Left ventricle myocardium inferior (tissue), 1 donor: ENCODE results near the gene SDC3. TPM values are rescaled to one million over a fixed set of nuclear protein-coding genes. Genes with fewer than 3 reads are reported as not detected.
"Not testable (repeated sequence)": the region's sequence is repeated elsewhere in the genome, so short reads cannot be mapped to it uniquely, and the experiment has no call there.

Source experiments
- DNase-seq: peaks from one replicate; pipeline ENCODE4 v3.0.0-alpha.2; 2020
- H3K27ac ChIP-seq: fragments of 200-600 bp; replicated peaks from 2 replicates; pipeline ENCODE4 v1.8.0; 2021
- H3K27me3 ChIP-seq: fragments of 200-600 bp; 2 replicates; pipeline ENCODE4 v1.8.0; 2021; ENCODE audit warnings: low read depth
- H3K36me3 ChIP-seq: fragments of 200-600 bp; 2 replicates; pipeline ENCODE4 v1.8.0; 2021
- H3K4me1 ChIP-seq: fragments of 200-600 bp; 2 replicates; pipeline ENCODE4 v1.8.0; 2021
- H3K4me3 ChIP-seq: fragments of 200-600 bp; 2 replicates; pipeline ENCODE4 v1.8.0; 2021; ENCODE audit warnings: mild to moderate bottlenecking, moderate library complexity
- H3K9me3 ChIP-seq: fragments of 200-600 bp; replicated peaks from 2 replicates; pipeline ENCODE4 v1.8.0; 2021
- intact Hi-C: fragments of 100-400 bp; cut with micrococcal nuclease; formaldehyde crosslinking; loops from one replicate; pipeline ENCODE4 v1.11.0; 2022
- total RNA-seq: library from RNA; stranded (reverse); fragmentation: NEBNext Ultra II Directional; extraction: Animal tissue kit (Norgen Biotek cat#: 25700); gene quantifications from one replicate; pipeline ENCODE4 v1.2.1, GENCODE V29; 2021
- TF ChIP-seq, protein P1 (sequence below): fragments of 200-600 bp; IDR thresholded peaks from 2 replicates; pipeline ENCODE4 v1.8.0; 2021; ENCODE audit warnings: antibody characterized with exemption, mild to moderate bottlenecking, borderline replicate concordance
- donor health status: DM: no; HTN: yes; CAD: no; lungs with severe emphysema.

Gene SDC3
- total RNA-seq, 1 donor from 2014 or later: 25.3 TPM

DNA sequence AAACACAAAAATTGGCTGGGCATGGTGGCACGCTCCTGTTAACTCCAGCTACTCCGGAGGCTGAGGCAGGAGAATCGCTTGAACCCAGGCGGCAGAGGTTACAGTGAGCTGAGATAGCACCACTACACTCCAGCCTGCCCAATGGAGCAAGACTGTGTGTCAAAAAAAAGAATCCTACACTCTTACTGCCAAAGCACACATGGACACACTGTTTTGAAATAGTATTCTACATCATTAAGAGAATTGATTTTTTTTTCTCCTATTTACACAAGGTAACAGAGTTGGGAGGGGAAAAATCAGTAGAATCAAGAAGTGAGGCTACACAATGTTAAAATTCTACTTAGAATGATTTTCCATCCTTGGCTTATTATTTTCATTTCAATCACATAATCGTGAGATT is 42.1 kb upstream of the SDC3 start:
- peaks cover 73% of the 10 kb centered on the region for H3K36me3 ChIP-seq

DNA sequence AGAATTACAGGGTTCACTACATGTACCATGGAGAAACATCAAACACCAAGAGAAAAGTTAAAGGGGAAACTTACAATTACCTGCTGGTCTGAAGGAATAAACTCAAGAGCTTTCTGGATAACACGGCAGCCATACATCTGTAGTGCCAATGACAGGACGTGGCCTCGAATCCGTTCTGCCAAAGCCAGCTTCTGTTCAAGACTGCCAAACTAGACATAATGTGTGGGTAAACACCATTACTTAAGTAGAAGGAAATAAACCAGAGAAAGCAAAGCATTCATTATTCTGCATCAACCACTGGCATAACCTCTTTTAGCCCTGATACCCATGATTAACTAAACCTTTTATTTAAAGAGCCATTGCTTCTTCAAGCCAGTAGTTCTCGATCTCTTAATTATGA is 41.5 kb upstream of the SDC3 start:
- no peak for DNase-seq
- intact Hi-C loops: no loop called here
- TF ChIP-seq, protein P1, sequence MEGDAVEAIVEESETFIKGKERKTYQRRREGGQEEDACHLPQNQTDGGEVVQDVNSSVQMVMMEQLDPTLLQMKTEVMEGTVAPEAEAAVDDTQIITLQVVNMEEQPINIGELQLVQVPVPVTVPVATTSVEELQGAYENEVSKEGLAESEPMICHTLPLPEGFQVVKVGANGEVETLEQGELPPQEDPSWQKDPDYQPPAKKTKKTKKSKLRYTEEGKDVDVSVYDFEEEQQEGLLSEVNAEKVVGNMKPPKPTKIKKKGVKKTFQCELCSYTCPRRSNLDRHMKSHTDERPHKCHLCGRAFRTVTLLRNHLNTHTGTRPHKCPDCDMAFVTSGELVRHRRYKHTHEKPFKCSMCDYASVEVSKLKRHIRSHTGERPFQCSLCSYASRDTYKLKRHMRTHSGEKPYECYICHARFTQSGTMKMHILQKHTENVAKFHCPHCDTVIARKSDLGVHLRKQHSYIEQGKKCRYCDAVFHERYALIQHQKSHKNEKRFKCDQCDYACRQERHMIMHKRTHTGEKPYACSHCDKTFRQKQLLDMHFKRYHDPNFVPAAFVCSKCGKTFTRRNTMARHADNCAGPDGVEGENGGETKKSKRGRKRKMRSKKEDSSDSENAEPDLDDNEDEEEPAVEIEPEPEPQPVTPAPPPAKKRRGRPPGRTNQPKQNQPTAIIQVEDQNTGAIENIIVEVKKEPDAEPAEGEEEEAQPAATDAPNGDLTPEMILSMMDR: no peak
- Histone ChIP-seq H3K27me3 (no peaks in the 10 kb centered on the region), H3K9me3 (no peaks in the 10 kb centered on the region), H3K27ac (no peak overlapping the region), H3K4me3 (no peak overlapping the region), H3K36me3 (peaks cover 79% of the 10 kb centered on the region), H3K4me1 (no peaks in the 10 kb centered on the region)

More for the DNA sequence above, 42.1 kb upstream of the SDC3 start:
- no peak for DNase-seq
- intact Hi-C loops: no loop called here
- H3K9me3 ChIP-seq: no peaks in the 10 kb centered on the region
- H3K4me1 ChIP-seq: no peaks in the 10 kb centered on the region
- H3K27ac ChIP-seq: no peak overlapping the region
- no peak overlapping the region for H3K4me3 ChIP-seq
- TF ChIP-seq, protein P1: no peak
- no peaks in the 10 kb centered on the region for H3K27me3 ChIP-seq

DNA sequence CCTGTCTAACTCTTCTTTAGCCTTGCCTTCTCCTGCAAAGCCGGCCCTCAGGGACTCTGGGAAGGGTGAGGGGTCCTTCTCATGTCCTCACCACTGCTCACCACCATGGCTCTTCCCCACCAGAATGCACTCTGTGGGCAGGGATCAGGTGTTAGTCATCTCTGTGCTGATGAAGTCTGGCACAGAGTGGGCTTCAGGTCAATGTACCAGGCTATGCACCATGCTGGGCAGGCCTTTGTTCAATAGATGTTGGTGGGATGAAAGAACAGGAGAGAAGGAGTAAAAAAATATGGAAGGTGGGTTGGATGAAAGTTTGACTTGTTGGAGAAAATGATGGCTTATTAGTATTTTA is 40.9 kb upstream of the SDC3 start:
- H3K36me3 ChIP-seq: peaks cover 81% of the 10 kb centered on the region
- H3K4me1 ChIP-seq, H3K9me3 ChIP-seq, H3K27me3 ChIP-seq, intact Hi-C loops, H3K4me3 ChIP-seq, DNase-seq, H3K27ac ChIP-seq: not testable (repeated sequence)

DNA sequence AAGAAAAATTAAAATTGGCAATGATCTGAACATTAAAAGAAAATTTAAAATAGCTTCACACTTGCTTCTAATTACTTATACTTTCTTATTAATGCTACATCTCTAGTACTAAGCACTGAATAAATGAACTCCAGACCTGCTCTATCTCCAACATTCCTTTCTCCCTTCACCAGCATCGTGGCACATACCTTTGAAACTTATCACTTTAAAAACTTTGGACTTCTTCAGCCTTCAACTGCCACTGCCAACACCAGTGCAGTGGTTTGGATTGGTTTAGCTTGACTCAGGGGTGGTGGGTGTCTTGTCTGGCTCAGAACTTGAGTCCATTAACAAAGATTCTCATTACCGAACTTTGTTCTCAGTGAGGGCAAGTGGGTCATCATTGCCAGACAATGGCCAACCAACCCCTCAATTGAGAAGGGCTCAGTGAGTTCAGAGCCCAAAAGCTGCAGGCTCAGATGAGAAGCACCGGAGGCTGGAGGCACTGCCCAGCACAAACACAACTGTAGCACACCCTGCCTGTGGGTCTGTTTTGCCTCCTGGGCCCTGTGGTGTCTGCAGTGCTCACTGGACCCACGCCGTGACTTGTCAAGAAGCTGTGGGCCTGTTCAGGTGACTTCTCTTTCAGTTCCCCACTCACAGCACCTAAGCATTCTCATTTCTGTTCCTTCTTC is 40.4 kb upstream of the SDC3 start:
- H3K4me3 ChIP-seq, intact Hi-C loops, H3K4me1 ChIP-seq, DNase-seq, H3K27me3 ChIP-seq, H3K27ac ChIP-seq, H3K9me3 ChIP-seq: not testable (repeated sequence)
- H3K36me3 ChIP-seq: peaks cover 81% of the 10 kb centered on the region

DNA sequence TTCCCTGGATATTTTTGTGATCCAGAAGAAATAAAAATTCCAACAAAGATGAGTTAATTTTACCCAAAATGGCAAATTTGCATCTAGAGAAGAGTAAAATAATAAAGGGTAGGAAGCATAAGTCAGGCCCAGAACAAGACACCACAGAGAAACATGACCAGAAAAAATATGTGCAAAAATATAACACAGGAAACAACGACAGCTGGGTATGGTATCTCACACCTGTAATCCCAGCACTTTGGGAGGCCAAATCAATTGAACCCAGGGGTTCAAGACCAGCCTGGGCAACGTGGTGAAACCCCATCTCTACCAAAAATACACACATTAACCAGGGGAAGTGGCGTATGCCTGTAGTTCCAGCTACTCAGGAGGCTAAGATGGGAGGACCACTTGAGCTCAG is 39.7 kb upstream of the SDC3 start:
- no peaks in the 10 kb centered on the region for H3K9me3 ChIP-seq
- peaks cover 81% of the 10 kb centered on the region for H3K36me3 ChIP-seq
- no peak overlapping the region for H3K4me3 ChIP-seq
- no peak overlapping the region for H3K27ac ChIP-seq
- TF ChIP-seq, protein P1: no peak
- H3K4me1 ChIP-seq: no peaks in the 10 kb centered on the region
- intact Hi-C loops: no loop called here
- H3K27me3 ChIP-seq: no peaks in the 10 kb centered on the region
- DNase-seq: no peak

DNA sequence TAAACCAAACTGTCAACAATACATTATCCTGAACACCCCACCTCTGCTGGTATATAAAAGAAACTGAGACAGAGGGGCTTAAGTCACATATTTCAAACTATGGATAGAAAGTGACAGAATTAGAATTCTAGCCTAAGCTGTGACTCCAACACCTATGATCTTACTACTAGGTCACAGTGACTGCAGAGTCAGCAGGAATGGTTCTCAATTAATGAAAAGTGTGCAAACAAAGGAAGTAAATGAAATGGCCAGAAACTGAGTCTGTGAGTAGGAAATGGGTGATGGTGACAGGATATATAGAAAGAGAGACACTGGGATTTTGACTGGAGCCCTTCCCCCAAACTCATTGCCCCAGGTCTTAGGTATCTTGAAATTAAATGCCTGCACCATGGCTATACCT is 38.7 kb upstream of the SDC3 start:
- DNase-seq: no peak
- Histone ChIP-seq H3K27me3 (no peaks in the 10 kb centered on the region), H3K36me3 (peaks cover 75% of the 10 kb centered on the region), H3K4me3 (no peak overlapping the region), H3K27ac (no peak overlapping the region), H3K4me1 (peaks cover 9% of the 10 kb centered on the region), H3K9me3 (no peaks in the 10 kb centered on the region)
- TF ChIP-seq, protein P1: no peak
- intact Hi-C loops: no loop called here
